Transverse colon (tissue), 4 donors: ENCODE data around the gene LRP2BP.

Experiments used
- EP300 ChIP-seq: sonication (generic); formaldehyde crosslinking; IDR thresholded peaks from one replicate; pipeline ENCODE4 v1.6.1; 2017; ENCODE audit warnings: antibody characterized with exemption, low read depth
- POLR2A ChIP-seq: fragments of 450-650 bp; IDR thresholded peaks from one replicate; pipeline ENCODE4 v1.6.1; 2016; ENCODE audit warnings: antibody characterized with exemption, mild to moderate bottlenecking, moderate library complexity
- POLR2AphosphoS5 ChIP-seq, 3 donors: sonication (generic); formaldehyde crosslinking; IDR thresholded peaks; one replicate each; pipeline ENCODE4 v1.6.1; 2016; ENCODE audit warnings: antibody characterized with exemption in 3 of 3
- TF ChIP-seq, protein P1 (sequence below), 5 experiments: fragments of 200-600 bp in 3 of 5; fragments of 450-650 bp in 2 of 5; sonication (generic) in 3 of 5; IDR thresholded peaks; 1 replicate in 2 of 5; 2 replicates in 3 of 5; pipeline ENCODE4 v1.5.1; 2016 to 2017; ENCODE audit warnings: antibody characterized with exemption in 5 of 5, inconsistent platforms in 3 of 5, mild to moderate bottlenecking in 2 of 5, moderate library complexity in 1 of 5

DNA sequence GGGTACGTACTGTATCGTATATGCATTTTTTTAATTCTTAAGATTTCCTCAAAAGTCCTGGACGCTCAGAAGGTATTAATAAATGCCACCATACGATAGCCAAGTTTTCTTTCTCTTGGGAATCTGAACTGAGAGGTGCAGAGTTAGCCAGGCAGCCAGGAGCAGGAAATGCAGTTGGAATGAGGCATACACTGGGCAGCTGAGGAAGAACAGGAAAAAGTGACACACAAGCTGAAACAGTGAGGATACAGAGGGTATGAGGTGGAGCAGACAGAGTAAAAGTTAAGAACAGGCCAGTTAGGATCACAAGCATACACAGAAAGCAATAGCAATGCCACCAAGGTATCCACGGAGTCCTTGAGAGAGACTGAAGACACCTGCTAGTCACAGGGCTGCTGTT lies 16.7 kb upstream of the LRP2BP start:
- TF ChIP-seq, protein P1, sequence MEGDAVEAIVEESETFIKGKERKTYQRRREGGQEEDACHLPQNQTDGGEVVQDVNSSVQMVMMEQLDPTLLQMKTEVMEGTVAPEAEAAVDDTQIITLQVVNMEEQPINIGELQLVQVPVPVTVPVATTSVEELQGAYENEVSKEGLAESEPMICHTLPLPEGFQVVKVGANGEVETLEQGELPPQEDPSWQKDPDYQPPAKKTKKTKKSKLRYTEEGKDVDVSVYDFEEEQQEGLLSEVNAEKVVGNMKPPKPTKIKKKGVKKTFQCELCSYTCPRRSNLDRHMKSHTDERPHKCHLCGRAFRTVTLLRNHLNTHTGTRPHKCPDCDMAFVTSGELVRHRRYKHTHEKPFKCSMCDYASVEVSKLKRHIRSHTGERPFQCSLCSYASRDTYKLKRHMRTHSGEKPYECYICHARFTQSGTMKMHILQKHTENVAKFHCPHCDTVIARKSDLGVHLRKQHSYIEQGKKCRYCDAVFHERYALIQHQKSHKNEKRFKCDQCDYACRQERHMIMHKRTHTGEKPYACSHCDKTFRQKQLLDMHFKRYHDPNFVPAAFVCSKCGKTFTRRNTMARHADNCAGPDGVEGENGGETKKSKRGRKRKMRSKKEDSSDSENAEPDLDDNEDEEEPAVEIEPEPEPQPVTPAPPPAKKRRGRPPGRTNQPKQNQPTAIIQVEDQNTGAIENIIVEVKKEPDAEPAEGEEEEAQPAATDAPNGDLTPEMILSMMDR (IDR thresholded peaks at IDR 0.05), result no peak
- TF ChIP-seq POLR2A (no peak), POLR2AphosphoS5 (IDR thresholded peaks at IDR 0.05) (no peak), EP300 (no peak)
